Spleen (tissue), 11 donors: ENCODE results near the gene PTPRN2. TPM values are rescaled to one million over a fixed set of nuclear protein-coding genes. Genes with fewer than 3 reads are reported as not detected.
A peak's percentile ranks its signal among the peaks of the same experiment; 100 is the strongest.

Source experiments
- DNase-seq: peaks from one replicate; pipeline ENCODE4 v3.0.0-alpha.2; 2020
- H3K27ac ChIP-seq, 8 donors: fragments of 200-600 bp; sonication (generic) in 7 of 8; 1 replicate in 4 of 8; 2 replicates in 4 of 8; pipeline versions ENCODE4 v1.5.0 to v1.8.0; 2016 to 2021; ENCODE audit warnings: inconsistent platforms in 4 of 8, mild to moderate bottlenecking in 4 of 8, moderate library complexity in 1 of 8
- H3K27me3 ChIP-seq, 7 donors: fragments of 200-600 bp; sonication (generic) in 6 of 7; replicated peaks in 1 of 7; 1 replicate in 4 of 7; 2 replicates in 3 of 7; pipeline versions ENCODE4 v1.5.0 to v1.8.0; 2016 to 2021; ENCODE audit warnings: inconsistent platforms in 3 of 7, mild to moderate bottlenecking in 1 of 7
- H3K36me3 ChIP-seq, 6 donors: fragments of 200-600 bp; sonication (generic) in 5 of 6; 1 replicate in 4 of 6; 2 replicates in 2 of 6; pipeline versions ENCODE4 v1.5.0 to v1.8.0; 2016 to 2021; ENCODE audit warnings: inconsistent platforms in 2 of 6
- H3K4me1 ChIP-seq, 6 donors: fragments of 200-600 bp; sonication (generic) in 5 of 6; 1 replicate in 3 of 6; 2 replicates in 3 of 6; pipeline versions ENCODE4 v1.5.0 to v1.8.0; 2016 to 2021; ENCODE audit warnings: inconsistent platforms in 3 of 6
- H3K4me3 ChIP-seq, 8 donors: fragments of 200-600 bp; sonication (generic) in 7 of 8; 1 replicate in 4 of 8; 2 replicates in 4 of 8; pipeline versions ENCODE4 v1.5.0 to v1.8.0; 2016 to 2021; ENCODE audit warnings: inconsistent platforms in 4 of 8, mild to moderate bottlenecking in 4 of 8, moderate library complexity in 2 of 8
- H3K9me3 ChIP-seq, 8 donors: fragments of 200-600 bp; sonication (generic) in 7 of 8; 1 replicate in 4 of 8; 2 replicates in 4 of 8; pipeline versions ENCODE4 v1.5.0 to v1.8.0; 2016 to 2021; ENCODE audit warnings: inconsistent platforms in 4 of 8
- CTCF ChIP-seq, 11 experiments: fragments of 200-600 bp in 7 of 11; fragments of 450-650 bp in 4 of 11; sonication (generic) in 4 of 11; IDR thresholded peaks in 8 of 11; conservative IDR thresholded peaks in 3 of 11; 1 replicate in 7 of 11; 2 replicates in 4 of 11; pipeline versions ENCODE4 v1.4.0 to v1.8.0; 2016 to 2021; ENCODE audit warnings: antibody characterized with exemption in 11 of 11, inconsistent platforms in 4 of 11, mild to moderate bottlenecking in 1 of 11
- POLR2A ChIP-seq, 3 donors: fragments of 450-650 bp; IDR thresholded peaks; one replicate each; pipeline ENCODE4 v1.5.1; 2017; ENCODE audit warnings: antibody characterized with exemption in 3 of 3, mild to moderate bottlenecking in 1 of 3
- POLR2AphosphoS5 ChIP-seq, 3 donors: sonication (generic); formaldehyde crosslinking; IDR thresholded peaks; one replicate each; pipeline ENCODE4 v1.5.1; 2017; ENCODE audit warnings: antibody characterized with exemption in 3 of 3
- WGBS, 5 donors: extraction: QIAGEN DNeasy Blood & Tissue Kit in 3 of 5; methylation state at CpG; one replicate each; pipeline versions ENCODE4 v1.1.5 to v1.1.7; 2013 to 2018; 5-methylcytosine and 5-hydroxymethylcytosine counted together
- intact Hi-C: fragments of 100-400 bp; cut with DNase I; formaldehyde crosslinking; loops from one replicate; pipeline ENCODE4 v1.15.0; 2023; ENCODE audit warnings: low total_unique reads
- polyA plus RNA-seq, 3 donors: library from polyadenylated mRNA; stranded (reverse); fragments of 200-250 nt; gene quantifications; one replicate each; pipeline ENCODE4 v1.2.1, GENCODE V29; 2013
- total RNA-seq, 7 donors: library from RNA; depleted of rRNA in 3 of 7; stranded (reverse); fragments of >200 nt in 3 of 7; fragmentation: NEBNext Ultra II Directional in 4 of 7; extraction: Animal tissue kit (Norgen Biotek cat#: 25700) in 4 of 7; gene quantifications; one replicate each; pipeline versions ENCODE4 v1.1.0 to v1.2.1, GENCODE V29; 2016 to 2021
- donor health status: healthy with polysubstance abuse.
- donor health status: DM: no; HTN: no; CAD: no; lungs with moderate emphysema.
- donor health status: DM: no; HTN: no; CAD: no.
- donor health status: Bipolar disorder and iron deficiency.
- donor health status: healthy.
- donor health status: DM: no; HTN: no; CAD: no.
- donor health status: DM: yes; HTN: yes; CAD: no.

PTPRN2 gene
- total and polyA plus RNA-seq, 10 donors: 7.0 to 22.8 (median 16.8) TPM

GRCh38 chr7:158005531-158005930 is 582.1 kb downstream of the PTPRN2 start:
- TF ChIP-seq POLR2A (IDR thresholded peaks at IDR 0.05) (no peak), CTCF (IDR thresholded peaks at IDR 0.05 in 8 of 11, conservative IDR thresholded peaks at IDR 0.05 in 3 of 11) (no peak), POLR2AphosphoS5 (IDR thresholded peaks at IDR 0.05) (no peak)
- Histone ChIP-seq H3K9me3 (no peaks in the 10 kb centered on the region), H3K27me3 (peaks cover 0 to 11% (median 0%) of the 10 kb centered on the region in 7 donors), H3K4me1 (no peaks in the 10 kb centered on the region), H3K4me3 (no peak overlapping the region), H3K27ac (no peak overlapping the region), H3K36me3 (no peaks in the 10 kb centered on the region)
- 47 to 61% (median 48%) methylated on average over 11 to 12 of the region's 12 CpGs for WGBS, 5 donors
- DNase-seq: peak; percentile 58
- intact Hi-C loops: no loop called here

- peak; percentile 18 for DNase-seq
- WGBS, 5 donors: 20 to 40% (median 31%) methylated on average over 2 of the region's 2 CpGs
- TF ChIP-seq CTCF (IDR thresholded peaks at IDR 0.05 in 8 of 11, conservative IDR thresholded peaks at IDR 0.05 in 3 of 11) (no peak), POLR2AphosphoS5 (IDR thresholded peaks at IDR 0.05) (no peak), POLR2A (IDR thresholded peaks at IDR 0.05) (no peak)
- Histone ChIP-seq H3K27me3 (peaks cover 0 to 7% (median 0%) of the 10 kb centered on the region in 7 donors), H3K4me3 (no peak overlapping the region), H3K9me3 (no peaks in the 10 kb centered on the region), H3K4me1 (no peaks in the 10 kb centered on the region), H3K36me3 (no peaks in the 10 kb centered on the region), H3K27ac (no peak overlapping the region)
- intact Hi-C loops: no loop called here
Measured at GRCh38 chr7:158004123-158004490, 583.5 kb downstream of the PTPRN2 start.

DNA sequence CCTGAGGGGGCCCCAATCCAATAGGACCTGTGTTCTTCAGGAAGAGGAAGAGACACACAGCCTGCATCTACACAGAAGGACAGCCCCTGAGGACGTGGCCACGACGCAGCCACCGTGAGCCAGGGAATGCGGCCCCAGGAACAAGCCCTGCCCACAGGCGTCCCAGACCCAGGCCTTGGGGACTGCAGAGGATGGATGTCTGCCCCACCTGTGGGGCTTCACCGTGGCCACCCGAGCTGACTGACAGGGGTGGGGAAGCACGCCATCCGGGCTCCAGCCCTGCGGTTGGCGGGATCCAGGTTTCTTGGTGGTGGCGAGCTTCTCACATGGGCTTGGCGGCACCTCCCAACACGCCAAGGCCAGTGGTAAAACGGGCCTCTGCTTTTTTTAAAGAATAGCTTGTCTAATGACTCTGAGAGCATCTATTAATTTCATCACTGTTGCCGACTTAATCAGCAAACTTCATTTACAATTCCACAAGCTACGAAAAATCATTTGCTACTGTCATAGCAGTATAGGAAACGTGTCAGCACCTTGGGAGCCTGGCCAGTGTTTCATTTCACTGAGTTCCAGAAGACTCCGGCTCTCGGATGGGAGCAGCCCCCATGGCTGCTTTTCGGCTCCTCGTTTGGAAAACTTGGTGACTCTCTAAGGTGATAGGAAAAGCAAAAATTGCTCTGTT is 584.0 kb downstream of the PTPRN2 start:
- Histone ChIP-seq H3K27me3 (peaks cover 0 to 7% (median 0%) of the 10 kb centered on the region in 7 donors), H3K36me3 (no peaks in the 10 kb centered on the region), H3K4me1 (no peaks in the 10 kb centered on the region), H3K27ac (no peak overlapping the region), H3K9me3 (no peaks in the 10 kb centered on the region), H3K4me3 (no peak overlapping the region)
- 77 to 86% (median 84%) methylated on average over 22 to 23 of the region's 23 CpGs for whole genome bisulfite sequencing, 5 donors
- TF ChIP-seq CTCF (IDR thresholded peaks at IDR 0.05 in 8 of 11, conservative IDR thresholded peaks at IDR 0.05 in 3 of 11) (no peak), POLR2AphosphoS5 (IDR thresholded peaks at IDR 0.05) (no peak), POLR2A (IDR thresholded peaks at IDR 0.05) (no peak)
- intact Hi-C loops: no loop called here
- peak; percentile 71 for DNase-seq

DNA sequence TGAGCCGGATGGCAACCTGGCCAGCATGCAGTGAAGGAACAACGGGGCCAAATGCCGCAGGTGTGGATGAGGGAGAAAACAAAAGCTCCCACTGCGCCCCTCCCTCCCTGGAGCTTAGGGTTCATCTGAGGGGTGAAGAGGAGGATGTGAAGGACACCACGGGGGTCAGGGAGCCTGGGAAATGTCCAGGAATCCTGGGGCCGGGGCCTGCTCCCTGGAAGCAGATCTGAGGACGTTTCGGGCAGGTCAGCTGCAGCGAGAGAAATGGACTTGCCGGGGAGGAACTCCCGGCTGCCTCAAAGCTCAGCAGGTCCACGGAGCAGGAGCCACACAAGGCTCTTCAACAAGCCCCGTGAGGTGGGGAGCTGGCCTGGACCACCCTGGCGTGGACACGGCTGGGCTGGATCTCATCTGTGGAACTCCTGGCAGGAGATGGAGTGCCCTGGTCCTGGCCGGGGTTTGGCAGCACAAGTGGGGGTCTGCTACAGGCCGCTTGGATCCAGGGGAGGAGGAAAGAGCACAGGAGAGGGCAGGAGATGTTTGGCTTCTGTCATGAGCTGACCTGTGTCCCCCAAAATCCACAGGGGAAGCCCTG is 585.0 kb downstream of the PTPRN2 start:
- Histone ChIP-seq H3K36me3 (no peaks in the 10 kb centered on the region), H3K4me3 (no peak overlapping the region), H3K27me3 (peaks cover 0 to 7% (median 0%) of the 10 kb centered on the region in 7 donors), H3K9me3 (no peaks in the 10 kb centered on the region), H3K27ac (no peak overlapping the region), H3K4me1 (no peaks in the 10 kb centered on the region)
- intact Hi-C loops: no loop called here
- peak; percentile 59 for DNase-seq
- TF ChIP-seq POLR2A (IDR thresholded peaks at IDR 0.05): no peak
- TF ChIP-seq CTCF (IDR thresholded peaks at IDR 0.05 in 8 of 11, conservative IDR thresholded peaks at IDR 0.05 in 3 of 11): no peak
- TF ChIP-seq POLR2AphosphoS5 (IDR thresholded peaks at IDR 0.05): no peak
- 86 to 91% (median 87%) methylated on average over 12 to 17 of the region's 17 CpGs for WGBS, 5 donors
